ENCODE measurements around the gene ANKRD26. TPM values are rescaled to one million over a fixed set of nuclear protein-coding genes. Genes with fewer than 3 reads are reported as not detected.

ANKRD26 gene
- total and polyA plus RNA-seq, 8 donors: 6.6 to 23.4 (median 16.8) TPM

DNA sequence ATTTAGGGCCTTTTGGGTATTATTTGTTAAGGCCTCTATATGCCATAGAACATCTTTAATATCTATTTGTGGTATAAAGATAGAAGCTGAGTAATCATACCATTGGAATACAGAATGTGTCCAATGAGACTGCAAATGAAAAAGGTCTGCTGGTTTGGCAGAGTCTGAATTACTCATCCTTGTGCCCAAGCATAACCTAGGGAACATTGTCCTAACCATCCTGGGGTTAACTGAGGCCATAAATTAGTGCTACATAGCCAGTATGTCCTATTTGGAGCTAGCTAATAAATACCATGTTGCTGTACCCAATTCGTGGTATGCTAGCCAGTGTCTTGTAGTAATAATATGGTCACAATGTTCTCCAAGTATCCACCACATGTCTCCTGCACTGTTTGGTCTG is 117.1 kb downstream of the ANKRD26 start:
- no peak for ATAC-seq

DNA sequence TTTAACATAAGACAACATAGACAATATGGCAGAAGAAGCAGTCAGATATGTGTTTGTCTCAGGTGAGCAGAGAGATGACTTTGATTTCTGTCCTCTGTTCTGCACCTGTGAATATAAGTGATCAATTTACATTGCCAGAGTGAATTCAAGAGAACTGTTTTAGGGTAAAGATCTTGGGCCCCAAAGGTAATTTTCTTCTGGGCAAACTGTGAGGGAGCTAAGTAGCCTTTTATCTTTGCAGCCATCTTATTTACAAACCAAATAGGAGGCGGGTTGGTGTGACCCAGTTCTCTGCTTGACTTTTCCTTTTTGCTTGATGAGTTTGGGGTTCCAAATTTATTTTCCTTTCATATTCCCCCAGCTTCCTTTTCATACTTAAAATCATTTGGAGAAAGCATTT is 118.2 kb downstream of the ANKRD26 start:
- Histone ChIP-seq H3K4me3 (no peak overlapping the region), H3K9me3 (no peaks in the 10 kb centered on the region), H3K36me3 (peaks cover 0 to 5% of the 10 kb centered on the region in 2 donors), H3K27me3 (no peaks in the 10 kb centered on the region), H3K27ac (no peak overlapping the region), H3K4me1 (no peaks in the 10 kb centered on the region)
- TF ChIP-seq, protein P1, sequence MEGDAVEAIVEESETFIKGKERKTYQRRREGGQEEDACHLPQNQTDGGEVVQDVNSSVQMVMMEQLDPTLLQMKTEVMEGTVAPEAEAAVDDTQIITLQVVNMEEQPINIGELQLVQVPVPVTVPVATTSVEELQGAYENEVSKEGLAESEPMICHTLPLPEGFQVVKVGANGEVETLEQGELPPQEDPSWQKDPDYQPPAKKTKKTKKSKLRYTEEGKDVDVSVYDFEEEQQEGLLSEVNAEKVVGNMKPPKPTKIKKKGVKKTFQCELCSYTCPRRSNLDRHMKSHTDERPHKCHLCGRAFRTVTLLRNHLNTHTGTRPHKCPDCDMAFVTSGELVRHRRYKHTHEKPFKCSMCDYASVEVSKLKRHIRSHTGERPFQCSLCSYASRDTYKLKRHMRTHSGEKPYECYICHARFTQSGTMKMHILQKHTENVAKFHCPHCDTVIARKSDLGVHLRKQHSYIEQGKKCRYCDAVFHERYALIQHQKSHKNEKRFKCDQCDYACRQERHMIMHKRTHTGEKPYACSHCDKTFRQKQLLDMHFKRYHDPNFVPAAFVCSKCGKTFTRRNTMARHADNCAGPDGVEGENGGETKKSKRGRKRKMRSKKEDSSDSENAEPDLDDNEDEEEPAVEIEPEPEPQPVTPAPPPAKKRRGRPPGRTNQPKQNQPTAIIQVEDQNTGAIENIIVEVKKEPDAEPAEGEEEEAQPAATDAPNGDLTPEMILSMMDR (IDR thresholded peaks at IDR 0.05): no peak
- DNase-seq (no peak), ATAC-seq (no peak)
- intact Hi-C loops (cut with DNase I): no loop called here

More for the DNA sequence above, 117.1 kb downstream of the ANKRD26 start:
- H3K4me1 ChIP-seq: no peaks in the 10 kb centered on the region
- H3K27me3 ChIP-seq: no peaks in the 10 kb centered on the region
- no peak overlapping the region for H3K4me3 ChIP-seq
- H3K9me3 ChIP-seq: no peaks in the 10 kb centered on the region
- peaks cover 0 to 5% of the 10 kb centered on the region in 2 donors for H3K36me3 ChIP-seq
- intact Hi-C loops (cut with DNase I): no loop called here
- TF ChIP-seq, protein P1 (IDR thresholded peaks at IDR 0.05): no peak
- H3K27ac ChIP-seq: no peak overlapping the region
- DNase-seq: no peak

DNA sequence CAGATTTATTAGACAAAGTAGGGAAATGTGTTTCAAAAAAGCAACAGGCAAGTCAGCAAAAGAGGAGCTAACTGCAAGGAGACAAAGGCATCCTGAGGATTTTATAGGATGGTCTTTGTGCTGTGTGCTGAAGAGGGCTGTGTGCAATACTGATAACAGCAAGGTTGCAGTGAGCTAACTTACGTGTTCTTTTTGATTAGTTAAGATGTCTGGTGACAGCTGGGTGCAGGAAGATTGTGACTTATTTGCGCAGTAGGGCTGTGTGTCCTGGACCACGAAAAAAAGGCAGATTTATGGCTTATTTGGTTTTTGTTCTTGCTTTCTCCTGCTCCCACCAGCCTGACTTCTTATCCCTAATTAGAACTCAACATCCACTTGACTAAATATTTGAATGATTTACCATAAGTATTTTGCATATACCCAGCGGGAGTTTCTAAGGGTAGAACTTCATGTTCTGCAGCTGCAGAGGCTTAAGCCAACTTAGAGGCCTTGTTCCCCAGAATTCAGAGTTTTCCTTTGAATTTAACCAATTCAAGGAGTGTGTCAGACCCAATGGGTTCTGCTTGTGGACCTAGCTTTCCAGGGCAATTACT is 119.0 kb downstream of the ANKRD26 start:
- H3K4me1 ChIP-seq: no peaks in the 10 kb centered on the region
- DNase-seq: no peak
- intact Hi-C loops (cut with DNase I): no loop called here

DNA sequence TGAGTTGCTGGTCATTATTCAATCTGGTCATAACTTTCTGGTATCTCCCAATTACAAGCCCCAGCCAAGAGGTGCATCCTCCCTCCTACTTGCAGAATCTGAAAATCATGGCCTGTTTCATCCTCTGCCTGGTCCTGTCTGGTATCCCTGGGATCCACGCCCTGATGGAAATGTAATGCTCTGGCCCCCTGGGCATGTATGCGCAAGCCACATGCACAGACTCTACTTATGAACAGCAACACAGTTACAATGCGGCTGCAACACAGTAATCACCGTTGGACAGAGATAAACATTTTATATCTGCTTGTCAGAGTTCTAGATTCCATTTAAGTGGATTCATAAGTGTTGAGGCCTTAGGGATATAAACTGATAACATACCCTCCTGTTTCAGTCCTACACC is 121.8 kb downstream of the ANKRD26 start:
- H3K36me3 ChIP-seq: peaks cover 0 to 5% of the 10 kb centered on the region in 2 donors
- H3K9me3 ChIP-seq: no peaks in the 10 kb centered on the region
- TF ChIP-seq, protein P1 (IDR thresholded peaks at IDR 0.05): no peak
- H3K27ac ChIP-seq: no peak overlapping the region
- no peaks in the 10 kb centered on the region for H3K27me3 ChIP-seq
- no peak for ATAC-seq
- intact Hi-C loops (cut with DNase I): no loop called here
- no peak overlapping the region for H3K4me3 ChIP-seq
- H3K4me1 ChIP-seq: no peaks in the 10 kb centered on the region
- DNase-seq: no peak

More for the DNA sequence above, 119.0 kb downstream of the ANKRD26 start:
- H3K9me3 ChIP-seq: no peaks in the 10 kb centered on the region
- H3K4me3 ChIP-seq: no peak overlapping the region
- peaks cover 0 to 5% of the 10 kb centered on the region in 2 donors for H3K36me3 ChIP-seq
- no peaks in the 10 kb centered on the region for H3K27me3 ChIP-seq
- H3K27ac ChIP-seq: no peak overlapping the region
- ATAC-seq: no peak
- TF ChIP-seq, protein P1 (IDR thresholded peaks at IDR 0.05): no peak

DNA sequence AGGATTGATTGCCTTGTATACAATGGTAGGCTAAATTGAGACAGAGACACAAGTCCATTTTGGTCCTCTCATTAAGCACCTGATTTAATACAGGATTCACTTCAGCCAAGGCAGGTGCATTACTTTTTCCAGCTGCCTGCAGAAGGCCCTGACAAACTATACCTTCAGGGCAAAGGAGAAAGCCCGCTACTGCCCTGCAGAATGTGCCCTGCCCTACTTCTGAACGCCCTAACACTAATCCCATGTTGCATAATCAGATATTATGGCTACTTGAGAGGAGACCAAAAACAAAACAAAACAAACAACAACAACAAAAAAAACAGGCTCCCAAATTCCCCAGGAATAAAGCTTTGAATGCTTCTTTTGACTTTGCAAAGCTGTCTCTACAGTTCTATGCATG is 122.7 kb downstream of the ANKRD26 start:
- no peaks in the 10 kb centered on the region for H3K9me3 ChIP-seq
- H3K27me3 ChIP-seq: no peaks in the 10 kb centered on the region
- no peaks in the 10 kb centered on the region for H3K4me1 ChIP-seq
- intact Hi-C loops (cut with DNase I): no loop called here
- no peak for DNase-seq
- H3K27ac ChIP-seq: no peak overlapping the region
- ATAC-seq: no peak
- H3K36me3 ChIP-seq: peaks cover 0 to 5% of the 10 kb centered on the region in 2 donors
- TF ChIP-seq, protein P1 (IDR thresholded peaks at IDR 0.05): no peak
- H3K4me3 ChIP-seq: no peak overlapping the region
